Glutamatergic neuron (in vitro differentiated cells): ENCODE data around the gene GNPTAB. TPM values are rescaled to one million over a fixed set of nuclear protein-coding genes. Genes with fewer than 3 reads are reported as not detected.
"Not testable (repeated sequence)": the region's sequence is repeated elsewhere in the genome, so short reads cannot be mapped to it uniquely, and the experiment has no call there.

Source experiments
- DNase-seq: peaks from one replicate; pipeline ENCODE4 v3.0.0; 2022
- H3K27ac Mint-ChIP-seq: one replicate; pipeline ENCODE4 v1.8.0; 2020; ENCODE audit warnings: mild to moderate bottlenecking, mixed read lengths, inconsistent platforms; ENCODE audit not compliant: unreplicated experiment
- H3K27me3 Mint-ChIP-seq: one replicate; pipeline ENCODE4 v1.8.0; 2020; ENCODE audit warnings: mild to moderate bottlenecking, moderate library complexity, mixed read lengths, inconsistent platforms; ENCODE audit not compliant: unreplicated experiment
- H3K36me3 Mint-ChIP-seq: one replicate; pipeline ENCODE4 v1.8.0; 2020; ENCODE audit warnings: mild to moderate bottlenecking, mixed read lengths, inconsistent platforms; ENCODE audit not compliant: unreplicated experiment
- H3K4me1 Mint-ChIP-seq: one replicate; pipeline ENCODE4 v1.8.0; 2020; ENCODE audit warnings: mild to moderate bottlenecking, low read depth, mixed read lengths, inconsistent platforms; ENCODE audit not compliant: unreplicated experiment
- H3K4me3 Mint-ChIP-seq: one replicate; pipeline ENCODE4 v1.8.0; 2020; ENCODE audit warnings: mild to moderate bottlenecking, mixed read lengths, inconsistent platforms; ENCODE audit not compliant: unreplicated experiment
- H3K9me3 Mint-ChIP-seq: one replicate; pipeline ENCODE4 v1.8.0; 2020; ENCODE audit warnings: mild to moderate bottlenecking, moderate library complexity, mixed read lengths, inconsistent platforms; ENCODE audit not compliant: unreplicated experiment
- CTCF ChIP-seq: fragments of 200-600 bp; sonication (generic); IDR thresholded peaks from one replicate; pipeline ENCODE4 v1.5.0; 2021; ENCODE audit not compliant: partially characterized antibody, unreplicated experiment
- total RNA-seq: library from RNA; stranded (reverse); fragmentation: NEBNext Ultra II Directional; extraction: Animal tissue kit (Norgen Biotek cat#: 25700); gene quantifications from one replicate; pipeline ENCODE4 v1.2.1, GENCODE V29; 2021; ENCODE audit not compliant: unreplicated experiment

Gene GNPTAB
- total RNA-seq, 1 donor from 2014 or later = 20.6 TPM

- no peak for TF ChIP-seq CTCF
- H3K27ac Mint-ChIP-seq = no peak overlapping the region
- DNase-seq = no peak
- H3K9me3 Mint-ChIP-seq = no peaks in the 10 kb centered on the region
- H3K27me3 Mint-ChIP-seq = no peaks in the 10 kb centered on the region
- no peaks in the 10 kb centered on the region for H3K36me3 Mint-ChIP-seq
- H3K4me3 Mint-ChIP-seq = no peak overlapping the region
- no peaks in the 10 kb centered on the region for H3K4me1 Mint-ChIP-seq
Observed at GRCh38 chr12:101743242-101743641, 87.5 kb downstream of the GNPTAB start.

- no peak for DNase-seq
- no peak overlapping the region for H3K4me3 Mint-ChIP-seq
- H3K36me3 Mint-ChIP-seq = no peaks in the 10 kb centered on the region
- no peaks in the 10 kb centered on the region for H3K27me3 Mint-ChIP-seq
- TF ChIP-seq CTCF = no peak
- no peak overlapping the region for H3K27ac Mint-ChIP-seq
- no peaks in the 10 kb centered on the region for H3K9me3 Mint-ChIP-seq
- H3K4me1 Mint-ChIP-seq = no peaks in the 10 kb centered on the region
Observed at GRCh38 chr12:101740980-101741379, 89.8 kb downstream of the GNPTAB start.

- no peaks in the 10 kb centered on the region for H3K4me1 Mint-ChIP-seq
- H3K36me3 Mint-ChIP-seq = no peaks in the 10 kb centered on the region
- H3K9me3 Mint-ChIP-seq = no peaks in the 10 kb centered on the region
- no peak overlapping the region for H3K27ac Mint-ChIP-seq
- H3K27me3 Mint-ChIP-seq = no peaks in the 10 kb centered on the region
- no peak overlapping the region for H3K4me3 Mint-ChIP-seq
- TF ChIP-seq CTCF = no peak
- DNase-seq = no peak
Observed at GRCh38 chr12:101740566-101740965, 90.2 kb downstream of the GNPTAB start.

- Mint-ChIP-seq H3K4me1 (no peaks in the 10 kb centered on the region), H3K36me3 (no peaks in the 10 kb centered on the region), H3K4me3 (no peak within 1 kb of the TSS), H3K9me3 (no peaks in the 10 kb centered on the region), H3K27ac (no peak within 1 kb of the TSS), H3K27me3 (no peaks in the 10 kb centered on the region)
- no peak for TF ChIP-seq CTCF
- DNase-seq = no peak
Observed at GRCh38 chr12:101738920-101739665, 91.7 kb downstream of the GNPTAB start, which contains the start of gene SYCP3. Gene SYCP3, minus strand, starts transcription at chr12:101739462. Its CDS starts 1,527 bp downstream, at chr12:101737935.

- no peak for DNase-seq
- Mint-ChIP-seq H3K27ac (no peak overlapping the region), H3K9me3 (no peaks in the 10 kb centered on the region), H3K36me3 (no peaks in the 10 kb centered on the region), H3K4me1 (no peaks in the 10 kb centered on the region), H3K27me3 (no peaks in the 10 kb centered on the region), H3K4me3 (no peak overlapping the region)
- TF ChIP-seq CTCF = no peak
Observed at GRCh38 chr12:101737476-101737875, 93.3 kb downstream of the GNPTAB start.

- H3K9me3 Mint-ChIP-seq, DNase-seq, H3K36me3 Mint-ChIP-seq, H3K27ac Mint-ChIP-seq, H3K27me3 Mint-ChIP-seq, H3K4me1 Mint-ChIP-seq, H3K4me3 Mint-ChIP-seq: not testable (repeated sequence)
Observed at GRCh38 chr12:101734482-101734881, 96.3 kb downstream of the GNPTAB start.
